Hematopoietic multipotent progenitor cell (in vitro differentiated cells): ENCODE measurements around the gene WDR48. TPM values are rescaled to one million over a fixed set of nuclear protein-coding genes. Genes with fewer than 3 reads are reported as not detected.

Experiments
- DNase-seq, 3 donors: peaks; one replicate each; pipeline ENCODE4 v3.0.0-alpha.2; 2011 to 2015; ENCODE audit warnings: low read depth in 2 of 3, low spot score in 2 of 3
- small RNA-seq: library from RNA; depleted of rRNA; stranded (forward); fragments of <200 nt; gene quantifications from one replicate; pipeline ENCODE3, GENCODE V24; 2012
- total RNA-seq: library from RNA; depleted of rRNA; stranded (reverse); fragments of >200 nt; gene quantifications from one replicate; pipeline ENCODE4 v1.2.3, GENCODE V29; 2012

WDR48 gene
- total RNA-seq, 1 donor, result 34.2 TPM

GRCh38 chr3:39136533-39137434, 85.0 kb downstream of the WDR48 start:
- DNase-seq, result no peak

GRCh38 chr3:39137435-39137936, 85.7 kb downstream of the WDR48 start:
- no peak for DNase-seq

GRCh38 chr3:39137991-39138803, 86.4 kb downstream of the WDR48 start:
- DNase-seq, result no peak

- no peak for DNase-seq
Measured at GRCh38 chr3:39138804-39139415, 87.1 kb downstream of the WDR48 start.

GRCh38 chr3:39139442-39139841, 87.6 kb downstream of the WDR48 start:
- no peak for DNase-seq

GRCh38 chr3:39140341-39140971, 88.6 kb downstream of the WDR48 start:
- no peak for DNase-seq

- peak in 1 of 3 donors; percentile 46 for DNase-seq
Measured at GRCh38 chr3:39141171-39141995, 89.6 kb downstream of the WDR48 start.

- DNase-seq, result no peak
Measured at GRCh38 chr3:39142067-39142466, 90.3 kb downstream of the WDR48 start.

- no peak for DNase-seq
Measured at GRCh38 chr3:39143051-39143885, 91.5 kb downstream of the WDR48 start.

GRCh38 chr3:39144095-39144747, 92.4 kb downstream of the WDR48 start:
- DNase-seq, result no peak

GRCh38 chr3:39144748-39145380, 93.0 kb downstream of the WDR48 start:
- DNase-seq, result no peak

GRCh38 chr3:39146083-39146501, 94.3 kb downstream of the WDR48 start:
- no peak for DNase-seq

Small RNAs within 50 kb of the gene (small RNA-seq; reads per million reads assigned to genes)
- gene RNU6-1227P, result not detected

Other genes with a start within 250 kb of the WDR48 start
- under 0.01 TPM for gene SCN10A, start 235.8 kb upstream of the WDR48 start, total RNA-seq
- gene SCN11A, start 72 bp upstream of the WDR48 start, total RNA-seq, result under 0.01 TPM
- 56.0 TPM for gene GORASP1, start 55.6 kb downstream of the WDR48 start, total RNA-seq
- gene TTC21A, start 55.7 kb downstream of the WDR48 start, total RNA-seq, result 5.1 TPM
- gene CSRNP1, start 101.6 kb downstream of the WDR48 start, total RNA-seq, result 153 TPM
- under 0.01 TPM for gene XIRP1, start 140.6 kb downstream of the WDR48 start, total RNA-seq
- gene CX3CR1, start 228.0 kb downstream of the WDR48 start, total RNA-seq, result 0.54 TPM